ENCODE data around the gene KRTAP5-6.
A peak's percentile ranks its signal among the peaks of the same experiment; 100 is the strongest.

Gene KRTAP5-6

GRCh38 chr11:1665313-1665712 is 31.7 kb upstream of the KRTAP5-6 start:
- Histone ChIP-seq H3K4me3 (ENCODE audit: severe bottlenecking) (no peak overlapping the region), H3K9me3 (ENCODE audit: severe bottlenecking) (no peaks in the 10 kb centered on the region), H3K27ac (ENCODE audit: poor library complexity, severe bottlenecking) (no peak overlapping the region), H3K27me3 (ENCODE audit: insufficient read depth, poor library complexity, severe bottlenecking) (peaks cover 15% of the 10 kb centered on the region), H3K36me3 (ENCODE audit: low read depth) (no peaks in the 10 kb centered on the region), H3K4me1 (ENCODE audit: insufficient read depth, poor library complexity, severe bottlenecking) (no peaks in the 10 kb centered on the region)
- TF ChIP-seq CTCF (IDR thresholded peaks at IDR 0.05; ENCODE audit: poor library complexity, severe bottlenecking), result no peak
- no peak for DNase-seq (ENCODE audit: low spot score)
- peak; percentile 15; the same call in 1 of the 3 replicates for ATAC-seq (ENCODE audit: low read depth)

- H3K4me3 ChIP-seq (ENCODE audit: severe bottlenecking), result no peak overlapping the region
- no peak overlapping the region for H3K27ac ChIP-seq (ENCODE audit: poor library complexity, severe bottlenecking)
- H3K36me3 ChIP-seq (ENCODE audit: low read depth), result no peaks in the 10 kb centered on the region
- DNase-seq (ENCODE audit: low spot score) (no peak), ATAC-seq (ENCODE audit: low read depth) (no peak)
- no peaks in the 10 kb centered on the region for H3K9me3 ChIP-seq (ENCODE audit: severe bottlenecking)
- H3K4me1 ChIP-seq (ENCODE audit: insufficient read depth, poor library complexity, severe bottlenecking), result no peaks in the 10 kb centered on the region
- TF ChIP-seq CTCF (IDR thresholded peaks at IDR 0.05; ENCODE audit: poor library complexity, severe bottlenecking), result no peak
- H3K27me3 ChIP-seq (ENCODE audit: insufficient read depth, poor library complexity, severe bottlenecking), result peaks cover 15% of the 10 kb centered on the region
These were observed 29.7 kb upstream of the KRTAP5-6 start for GRCh38 chr11:1667121-1667850.

GRCh38 chr11:1667906-1668305 is 29.1 kb upstream of the KRTAP5-6 start:
- ATAC-seq (ENCODE audit: low read depth) (no peak), DNase-seq (ENCODE audit: low spot score) (no peak)
- no peaks in the 10 kb centered on the region for H3K36me3 ChIP-seq (ENCODE audit: low read depth)

GRCh38 chr11:1668911-1669473 is 28.0 kb upstream of the KRTAP5-6 start:
- ATAC-seq (ENCODE audit: low read depth) (no peak), DNase-seq (ENCODE audit: low spot score) (no peak)
- Histone ChIP-seq H3K27me3 (ENCODE audit: insufficient read depth, poor library complexity, severe bottlenecking) (peaks cover 26% of the 10 kb centered on the region), H3K27ac (ENCODE audit: poor library complexity, severe bottlenecking) (no peak overlapping the region), H3K9me3 (ENCODE audit: severe bottlenecking) (no peaks in the 10 kb centered on the region), H3K4me1 (ENCODE audit: insufficient read depth, poor library complexity, severe bottlenecking) (no peaks in the 10 kb centered on the region), H3K4me3 (ENCODE audit: severe bottlenecking) (no peak overlapping the region), H3K36me3 (ENCODE audit: low read depth) (no peaks in the 10 kb centered on the region)
- TF ChIP-seq CTCF (IDR thresholded peaks at IDR 0.05; ENCODE audit: poor library complexity, severe bottlenecking), result no peak

More at GRCh38 chr11:1667906-1668305, 29.1 kb upstream of the KRTAP5-6 start:
- no peak for TF ChIP-seq CTCF (IDR thresholded peaks at IDR 0.05; ENCODE audit: poor library complexity, severe bottlenecking)
- no peak overlapping the region for H3K27ac ChIP-seq (ENCODE audit: poor library complexity, severe bottlenecking)
- no peaks in the 10 kb centered on the region for H3K4me1 ChIP-seq (ENCODE audit: insufficient read depth, poor library complexity, severe bottlenecking)
- H3K4me3 ChIP-seq (ENCODE audit: severe bottlenecking), result no peak overlapping the region
- no peaks in the 10 kb centered on the region for H3K9me3 ChIP-seq (ENCODE audit: severe bottlenecking)
- H3K27me3 ChIP-seq (ENCODE audit: insufficient read depth, poor library complexity, severe bottlenecking), result peaks cover 18% of the 10 kb centered on the region

Data from RWPE2 (cell line).